HG02642 (cell line): Measurements from ENCODE around the gene TNFRSF1A.

Experiments
- ATAC-seq: cut with Tn5 transposase; IDR thresholded peaks from one replicate; pipeline ENCODE4 v1.9.1; 2021; ENCODE audit warnings: mild to moderate bottlenecking; ENCODE audit not compliant: unreplicated experiment, poor library complexity

Gene TNFRSF1A

GRCh38 chr12:6375269-6376078 lies 33.6 kb upstream of the TNFRSF1A start, which contains the start of gene SCNN1A:
Gene SCNN1A (minus strand): TSS chr12:6375563. CDS start chr12:6374783, 780 bp downstream.
- ATAC-seq, result no peak

- no peak for ATAC-seq
Observed at GRCh38 chr12:6374786-6375160, 32.9 kb upstream of the TNFRSF1A start.

- ATAC-seq, result no peak
Observed at GRCh38 chr12:6374028-6374785, 32.3 kb upstream of the TNFRSF1A start.

- ATAC-seq, result no peak
Observed at GRCh38 chr12:6373022-6373787, 31.3 kb upstream of the TNFRSF1A start.

GRCh38 chr12:6372403-6373003 lies 30.6 kb upstream of the TNFRSF1A start:
- ATAC-seq, result no peak

- no peak for ATAC-seq
Observed at GRCh38 chr12:6370994-6371754, 29.3 kb upstream of the TNFRSF1A start.

GRCh38 chr12:6370576-6370935 lies 28.7 kb upstream of the TNFRSF1A start:
- no peak for ATAC-seq

GRCh38 chr12:6369916-6370575 lies 28.2 kb upstream of the TNFRSF1A start:
- ATAC-seq, result no peak

- no peak for ATAC-seq
Observed at GRCh38 chr12:6368906-6369525, 27.1 kb upstream of the TNFRSF1A start.

GRCh38 chr12:6367969-6368892 lies 26.4 kb upstream of the TNFRSF1A start:
- no peak for ATAC-seq

GRCh38 chr12:6367065-6367968 lies 25.4 kb upstream of the TNFRSF1A start:
- peak; percentile 54 for ATAC-seq

GRCh38 chr12:6364044-6364374 lies 22.1 kb upstream of the TNFRSF1A start:
- ATAC-seq, result no peak

- no peak for ATAC-seq
Observed at GRCh38 chr12:6363330-6364043, 21.6 kb upstream of the TNFRSF1A start.

GRCh38 chr12:6363010-6363329 lies 21.1 kb upstream of the TNFRSF1A start:
- no peak for ATAC-seq

- no peak for ATAC-seq
Observed at GRCh38 chr12:6362403-6362802, 20.5 kb upstream of the TNFRSF1A start.

- no peak for ATAC-seq
Observed at GRCh38 chr12:6361834-6362233, 20.0 kb upstream of the TNFRSF1A start.
